ENCODE data around the gene DEFB114. TPM values are rescaled to one million over a fixed set of nuclear protein-coding genes. Genes with fewer than 3 reads are reported as not detected.

Gene DEFB114
- total RNA-seq, 1 experiment from 2014 or later = not detected

DNA sequence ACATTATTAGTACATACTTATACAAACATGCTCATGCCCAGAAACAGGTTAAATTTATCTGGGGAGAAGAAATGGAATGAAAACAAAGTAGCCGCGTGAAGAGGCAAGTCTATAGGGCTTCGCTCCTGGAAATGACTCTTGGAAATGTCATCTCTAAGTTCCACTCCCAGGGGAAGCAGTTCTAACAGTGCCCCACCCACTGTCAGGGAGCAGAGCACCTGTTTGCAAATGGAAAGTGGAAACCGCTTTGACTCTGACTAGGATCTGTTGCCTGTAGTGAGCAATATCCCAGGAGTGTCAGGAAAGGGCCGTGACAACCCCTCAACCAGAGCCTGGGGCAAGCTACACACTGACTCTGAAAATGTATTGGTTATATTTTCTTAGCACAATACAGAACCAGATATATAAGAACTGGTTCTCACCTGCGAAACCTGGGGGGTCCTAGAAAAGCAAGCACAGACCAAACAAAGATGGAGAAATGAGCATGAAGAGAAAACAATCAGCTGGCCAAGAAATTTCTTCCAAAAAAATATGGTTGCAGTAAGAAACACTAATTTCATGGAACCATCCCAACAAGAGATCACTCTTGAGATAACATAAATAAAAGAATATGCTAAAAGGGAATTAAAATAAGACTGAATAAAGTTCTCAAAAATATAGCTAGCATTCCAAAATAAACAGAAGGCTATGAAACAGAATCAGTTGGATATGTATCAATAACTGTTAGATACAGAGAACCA is 50.2 kb downstream of the DEFB114 start:
- peaks cover 72% of the 10 kb centered on the region in 2 experiments for H3K4me1 Mint-ChIP-seq
- no peak overlapping the region; a peak in 1 of 5 replicates for H3K4me3 Mint-ChIP-seq
- no peak overlapping the region for H3K4ac ChIP-seq (ENCODE audit: low read depth, low read length)
- no peak overlapping the region for H2AK5ac ChIP-seq (ENCODE audit: insufficient read length, low read length)
- H2BK12ac ChIP-seq (ENCODE audit: insufficient read length, low read depth, low read length) = no peak overlapping the region
- no peak overlapping the region for H3K56ac ChIP-seq (ENCODE audit: insufficient read length, low read depth, low read length)
- no peak overlapping the region for H4K5ac ChIP-seq (ENCODE audit: insufficient read length, low read depth, low read length)
- no peaks in the 10 kb centered on the region for H3K9me3 ChIP-seq (ENCODE audit: control insufficient read depth, low read depth, low read length)
- H2BK20ac ChIP-seq (ENCODE audit: low read depth, low read length, poor library complexity, severe bottlenecking) = no peak overlapping the region
- H3K79me2 ChIP-seq (ENCODE audit: insufficient read depth, low read length) = no peaks in the 10 kb centered on the region
- no peaks in the 10 kb centered on the region for H3K23me2 ChIP-seq (ENCODE audit: insufficient read length, low read depth, low read length, poor library complexity, severe bottlenecking)
- H3K79me1 ChIP-seq (ENCODE audit: insufficient read depth, low read depth, low read length, poor library complexity, severe bottlenecking) = no peaks in the 10 kb centered on the region
- H3K9ac ChIP-seq (ENCODE audit: extremely low read depth, insufficient read length, low read length) = no peak overlapping the region
- DNase-seq = peak; percentile 46
- H4K8ac ChIP-seq (replicated peaks; ENCODE audit: insufficient read length, low read depth, low read length) = no peak overlapping the region
- no peak overlapping the region for H4K91ac ChIP-seq (ENCODE audit: insufficient read length, low read depth, low read length)
- no peak overlapping the region for H3K4me2 ChIP-seq (ENCODE audit: insufficient read depth, insufficient read length, low read length)
- no CpG with 5 or more reads among the region's 6 CpGs for WGBS (ENCODE audit: extremely low coverage, insufficient read length, low lambda C conversion rate)
- H2BK15ac ChIP-seq (ENCODE audit: low read depth, low read length) = no peak overlapping the region
- H3K9me3 Mint-ChIP-seq = no peaks in the 10 kb centered on the region
- H3K4me1 ChIP-seq (ENCODE audit: insufficient read depth, low read length) = peaks cover 6% of the 10 kb centered on the region
- no peak overlapping the region for H3T11ph ChIP-seq (ENCODE audit: low read length)
- H3K27me3 Mint-ChIP-seq (ENCODE audit: low read depth) = no peaks in the 10 kb centered on the region
- H3K27me3 ChIP-seq (ENCODE audit: insufficient read depth, low read length) = no peaks in the 10 kb centered on the region
- no peak overlapping the region for H2AFZ ChIP-seq (ENCODE audit: low read length)
- H4K20me1 ChIP-seq (ENCODE audit: control insufficient read depth, insufficient read depth, insufficient read length) = no peaks in the 10 kb centered on the region
- H2BK5ac ChIP-seq (ENCODE audit: insufficient read length, low read length) = no peak overlapping the region
- H2BK120ac ChIP-seq (ENCODE audit: low read depth, low read length, poor library complexity, severe bottlenecking) = no peak overlapping the region
- H3K27ac ChIP-seq (ENCODE audit: insufficient read length, low read depth, low read length) = no peak overlapping the region
- peak overlapping the region in 1 of 3 experiments; percentile 85; a peak in 3 of 7 replicates for H3K27ac Mint-ChIP-seq
- H3K18ac ChIP-seq (ENCODE audit: insufficient read length, low read depth, low read length) = no peak overlapping the region
- no peak overlapping the region for H3K23ac ChIP-seq (ENCODE audit: insufficient read length, low read depth, low read length)
- no peaks in the 10 kb centered on the region; a peak in 1 of 7 replicates for H3K36me3 Mint-ChIP-seq (ENCODE audit: insufficient read depth in 1 of 3, low read depth in 3 of 3)
- H3K14ac ChIP-seq (ENCODE audit: insufficient read depth, low read length) = no peak overlapping the region
- TF ChIP-seq CTCF (conservative IDR thresholded peaks at IDR 0.05) = no peak

All from H9 (cell line).